Muscle of arm (tissue), 12 donors: ENCODE data around the gene ZNF804B. TPM values are rescaled to one million over a fixed set of nuclear protein-coding genes. Genes with fewer than 3 reads are reported as not detected.

ENCODE experiments used
- DNase-seq: peaks from one replicate; pipeline ENCODE4 v3.0.0-alpha.2; 2013
- polyA plus RNA-seq, 12 donors: library from polyadenylated mRNA; unstranded; fragments of 120-200 nt; gene quantifications; one replicate each; pipeline ENCODE4 v1.2.1, GENCODE V29; 2013; ENCODE audit not compliant: insufficient read length in 12 of 12

Gene ZNF804B
- polyA plus RNA-seq, 12 donors = 0.04 to 0.33 (median 0.05) TPM; not detected in 9

DNA sequence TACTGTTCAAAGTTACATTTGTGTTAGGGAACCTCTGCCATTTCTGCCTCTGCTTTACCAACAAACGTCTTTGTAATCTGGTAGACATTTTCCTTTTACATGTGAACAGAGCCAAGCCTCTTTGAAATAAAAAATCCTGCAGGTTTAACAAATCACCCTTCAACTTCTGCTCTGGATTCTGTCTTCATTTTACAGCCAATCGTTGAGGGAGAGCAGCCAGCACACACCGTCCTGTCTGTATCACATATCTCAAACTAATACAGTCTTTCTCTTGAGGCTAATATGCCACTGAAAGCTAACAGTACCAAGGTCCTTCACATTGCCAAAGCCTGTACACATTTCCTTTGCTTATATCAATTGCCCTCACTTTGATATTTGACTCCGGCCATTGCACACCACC lies 504.6 kb downstream of the ZNF804B start:
- DNase-seq = no peak

DNA sequence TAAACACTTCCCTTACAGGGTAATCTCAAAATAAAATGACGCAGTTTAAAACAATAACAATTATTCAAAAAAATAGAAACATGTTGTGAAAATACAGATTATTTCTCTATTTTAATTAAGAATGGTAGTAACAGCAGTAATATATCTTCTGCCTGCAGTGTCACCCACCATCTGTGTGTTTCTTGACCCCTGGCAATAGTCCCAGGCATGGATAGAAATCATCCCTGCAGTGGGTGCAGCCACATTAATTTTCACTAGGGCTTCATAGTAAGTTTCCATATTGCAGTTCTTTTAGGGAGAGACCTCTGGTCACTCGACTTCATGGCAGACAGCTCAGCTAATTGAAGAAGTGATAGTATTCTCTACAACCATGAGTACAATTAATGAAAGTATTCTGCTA lies 506.1 kb downstream of the ZNF804B start:
- DNase-seq = peak; percentile 2

DNA sequence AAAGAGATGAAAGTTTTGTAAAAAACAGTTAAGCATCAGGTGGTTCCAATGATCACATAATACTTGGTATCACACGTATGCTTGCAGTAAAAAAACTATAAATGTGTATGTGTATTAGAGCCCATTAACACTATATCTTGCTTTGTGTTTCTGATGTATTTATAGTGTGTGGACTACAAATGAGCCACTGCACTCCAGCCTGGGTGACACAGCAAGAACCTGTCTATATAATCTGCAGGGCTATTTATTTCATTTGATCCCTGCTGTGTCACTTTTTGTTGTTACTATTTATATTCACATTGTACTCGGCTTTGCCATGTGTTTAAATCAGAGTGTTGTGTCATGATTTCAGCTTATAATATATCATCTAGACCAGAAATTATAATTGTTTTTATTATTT lies 523.8 kb downstream of the ZNF804B start:
- no peak for DNase-seq

DNA sequence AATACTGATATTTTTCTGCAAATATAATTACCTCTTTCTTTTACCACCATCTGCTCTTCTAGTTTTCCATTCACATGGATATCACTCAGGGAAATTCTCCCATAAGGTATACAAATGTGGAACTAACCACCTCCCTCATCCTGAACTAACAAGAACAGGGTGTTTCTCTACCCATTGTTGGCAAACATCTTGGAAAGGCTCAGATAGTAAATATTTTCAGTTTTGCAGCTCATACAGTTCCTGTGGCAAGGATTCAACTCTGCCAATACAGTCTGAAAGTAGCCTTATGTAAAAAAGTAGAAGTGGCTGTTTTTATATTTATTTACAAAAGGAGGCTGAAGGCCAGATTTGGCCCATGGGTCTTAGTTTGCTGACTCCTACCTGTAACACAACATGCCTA lies 549.0 kb downstream of the ZNF804B start:
- peak; percentile 4 for DNase-seq

DNA sequence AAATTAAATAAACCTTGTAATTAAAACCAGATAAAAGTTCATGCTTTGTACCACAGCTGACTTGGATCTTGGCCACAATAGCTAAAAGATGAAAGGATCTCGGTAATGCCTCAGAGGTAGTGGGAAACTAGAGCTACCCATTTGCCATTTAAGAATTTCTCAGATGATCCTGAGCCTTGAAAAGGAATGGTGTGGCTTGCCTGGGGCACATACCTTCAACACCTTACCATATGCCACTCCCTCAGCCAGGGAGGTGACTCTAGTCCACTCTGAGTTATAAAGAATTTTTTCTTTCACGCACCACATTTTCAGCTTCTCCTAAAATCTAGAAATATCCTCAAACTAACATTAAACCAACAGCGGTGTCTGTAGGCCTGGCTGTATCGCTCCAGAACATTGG lies 552.4 kb downstream of the ZNF804B start:
- DNase-seq = no peak

DNA sequence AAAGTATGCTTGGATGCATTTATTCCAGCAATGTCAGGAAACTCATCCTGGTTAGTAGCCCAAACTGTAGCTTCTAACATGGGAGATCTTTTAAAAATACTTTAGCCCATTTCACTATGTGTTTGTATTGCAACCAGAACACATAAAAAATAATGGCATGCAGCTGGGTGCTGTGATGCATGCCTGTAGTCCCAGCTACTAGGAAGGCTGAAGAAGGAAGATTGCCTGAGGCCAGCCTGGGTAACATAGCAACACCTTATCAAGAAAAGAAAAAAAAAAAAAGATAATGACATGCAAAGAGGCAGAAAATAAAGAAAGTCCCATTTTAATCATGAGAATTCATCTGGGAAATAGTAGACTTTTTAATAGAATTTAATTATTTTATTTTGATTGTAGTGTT lies 553.1 kb downstream of the ZNF804B start:
- DNase-seq = no peak

DNA sequence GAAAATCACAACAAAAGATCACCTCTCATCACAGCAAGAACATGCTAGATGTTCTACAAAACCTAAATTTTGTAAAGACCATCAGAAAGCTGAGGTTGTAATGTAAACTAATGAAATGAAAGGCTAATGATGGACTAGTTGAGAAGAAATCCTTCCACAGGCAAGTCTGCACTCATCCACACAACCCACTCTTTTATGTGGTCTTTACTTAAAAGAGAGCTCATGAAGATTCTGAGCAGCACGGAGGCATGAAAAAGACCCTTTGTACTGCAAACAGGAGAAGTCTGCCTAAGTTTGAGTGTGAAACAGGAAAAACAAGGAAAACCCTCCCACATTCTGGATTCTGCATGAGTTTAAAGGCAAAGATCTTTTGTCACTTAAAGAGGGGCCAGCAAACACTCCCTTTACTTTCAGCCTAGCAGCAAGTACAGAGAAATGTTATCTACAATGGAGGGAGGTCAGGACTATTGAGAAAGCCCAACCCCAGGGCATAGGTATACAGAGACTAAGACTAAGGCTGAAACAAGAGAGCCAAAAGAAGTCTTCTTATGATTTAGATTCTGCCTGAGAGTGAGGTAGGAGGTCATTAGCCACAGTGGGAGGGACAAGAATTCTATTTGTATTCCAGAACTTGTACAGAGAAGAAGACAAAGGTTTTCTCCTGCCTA lies 557.2 kb downstream of the ZNF804B start:
- no peak for DNase-seq

DNA sequence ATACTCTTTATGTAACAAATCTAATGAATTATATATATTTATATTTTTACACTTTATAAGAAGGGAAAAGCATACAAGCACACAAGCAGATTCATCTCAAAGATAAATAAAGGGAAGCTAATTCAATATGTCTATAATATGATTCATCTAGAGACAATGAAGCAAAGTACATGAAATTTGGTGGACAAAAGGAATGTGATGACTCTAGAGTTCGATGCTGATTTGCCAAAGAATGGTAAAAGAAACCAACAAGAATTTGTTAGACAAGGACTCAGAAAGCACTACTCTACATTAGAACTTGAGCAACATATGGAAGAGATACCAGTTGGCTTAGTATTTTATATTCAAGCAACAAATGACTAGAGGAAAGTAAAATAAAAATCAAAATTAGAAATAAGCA lies 572.5 kb downstream of the ZNF804B start:
- DNase-seq = no peak

DNA sequence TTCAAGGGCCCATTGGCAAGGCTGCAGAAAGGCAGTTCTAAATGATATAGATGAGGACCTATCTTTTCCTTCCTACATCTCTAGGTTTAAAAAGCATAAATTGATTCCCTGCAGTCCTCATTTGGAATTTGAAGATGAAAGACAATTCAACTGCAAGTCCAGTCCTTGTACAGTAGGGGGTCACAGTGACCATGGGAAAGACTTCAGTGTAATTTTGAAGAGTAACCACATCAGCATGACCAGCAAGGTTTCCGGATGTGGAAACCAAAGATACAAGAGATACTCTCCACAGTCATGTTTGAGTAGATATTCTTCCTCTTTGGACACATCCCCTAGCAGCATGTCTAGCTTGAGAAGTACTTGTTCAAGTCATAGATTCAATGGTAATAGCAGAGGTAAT lies 575.3 kb downstream of the ZNF804B start:
- DNase-seq = no peak

DNA sequence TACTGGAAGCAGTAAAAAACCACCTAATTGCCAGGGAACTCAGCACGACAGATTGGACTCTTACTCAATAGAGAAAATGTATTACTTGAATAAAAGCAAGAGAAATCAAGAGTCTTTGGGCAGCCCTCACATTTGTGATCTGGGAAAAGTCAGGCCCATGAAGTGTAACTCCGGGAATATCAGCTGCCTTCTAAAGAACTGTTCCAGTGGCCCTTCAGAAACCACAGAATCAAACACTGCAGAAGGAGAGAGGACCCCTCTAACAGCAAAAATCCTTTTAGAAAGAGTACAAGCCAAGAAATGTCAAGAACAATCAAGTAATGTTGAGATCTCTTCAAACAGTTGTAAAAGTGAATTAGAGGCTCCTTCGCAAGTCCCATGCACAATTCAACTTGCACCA lies 576.0 kb downstream of the ZNF804B start:
- no peak for DNase-seq

DNA sequence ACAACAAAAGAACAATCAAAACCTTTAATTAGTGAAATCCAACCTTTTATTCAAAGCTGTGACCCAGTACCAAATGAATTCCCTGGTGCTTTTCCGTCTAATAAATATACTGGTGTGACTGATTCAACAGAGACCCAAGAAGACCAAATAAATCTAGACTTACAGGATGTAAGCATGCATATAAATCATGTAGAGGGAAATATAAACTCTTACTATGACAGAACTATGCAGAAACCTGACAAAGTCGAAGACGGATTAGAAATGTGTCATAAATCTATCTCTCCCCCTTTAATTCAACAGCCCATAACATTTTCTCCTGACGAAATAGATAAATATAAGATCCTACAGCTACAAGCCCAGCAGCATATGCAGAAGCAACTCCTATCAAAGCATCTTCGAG lies 576.6 kb downstream of the ZNF804B start:
- no peak for DNase-seq

DNA sequence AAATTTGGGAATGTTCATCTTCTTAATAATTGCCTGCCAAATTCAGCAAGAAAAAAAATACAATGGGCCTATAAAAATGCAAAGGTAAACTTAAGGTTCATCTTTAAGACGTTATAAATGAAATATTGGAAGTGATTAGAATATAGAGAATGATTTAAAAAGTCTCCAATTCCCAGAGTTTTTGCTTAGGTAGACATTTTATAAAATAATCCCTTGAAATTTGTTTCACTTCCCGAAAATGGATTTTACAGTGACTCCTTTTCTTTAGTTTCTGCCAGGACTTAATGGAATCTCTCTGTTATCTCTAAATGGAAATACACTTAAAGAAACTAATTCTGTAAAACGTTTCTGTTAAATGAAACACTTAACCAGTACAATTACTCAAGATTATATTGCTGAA lies 580.2 kb downstream of the ZNF804B start:
- DNase-seq = no peak

DNA sequence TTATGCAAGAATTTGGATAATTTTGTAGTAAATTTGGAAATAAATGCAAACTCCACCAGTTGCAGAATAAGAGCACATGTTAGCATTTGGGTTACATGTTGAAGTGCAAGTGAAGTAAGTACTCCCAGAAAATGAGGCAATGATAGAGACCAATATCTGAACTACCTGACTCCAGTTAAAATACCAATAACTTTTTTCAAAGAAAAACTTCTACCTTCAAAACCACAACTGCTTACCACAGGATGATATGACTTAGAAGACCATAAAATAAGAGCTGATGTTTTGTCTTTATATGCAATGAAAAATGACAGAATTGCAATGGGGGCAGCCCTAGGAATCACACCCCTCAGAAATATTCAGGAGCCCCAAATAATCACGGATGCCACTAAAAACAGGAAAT lies 597.6 kb downstream of the ZNF804B start:
- DNase-seq = no peak

DNA sequence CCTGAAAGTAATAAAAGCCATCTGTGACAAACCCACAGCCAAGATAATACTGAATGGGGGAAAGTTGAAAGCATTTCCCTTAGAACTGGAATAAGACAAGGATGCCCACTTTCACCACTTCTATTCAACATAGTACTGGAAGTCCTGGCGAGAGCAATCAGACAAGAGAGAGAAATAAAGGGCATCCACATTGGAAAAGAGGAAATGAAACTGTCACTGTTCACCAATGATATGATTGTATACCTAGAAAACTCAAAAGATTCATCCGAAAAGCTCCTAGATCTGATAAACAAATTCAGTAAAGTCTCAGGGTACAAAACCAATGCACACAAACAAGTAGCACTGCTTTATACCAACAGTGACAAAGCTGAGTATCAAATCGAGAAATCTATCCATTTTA lies 617.7 kb downstream of the ZNF804B start:
- no peak for DNase-seq

DNA sequence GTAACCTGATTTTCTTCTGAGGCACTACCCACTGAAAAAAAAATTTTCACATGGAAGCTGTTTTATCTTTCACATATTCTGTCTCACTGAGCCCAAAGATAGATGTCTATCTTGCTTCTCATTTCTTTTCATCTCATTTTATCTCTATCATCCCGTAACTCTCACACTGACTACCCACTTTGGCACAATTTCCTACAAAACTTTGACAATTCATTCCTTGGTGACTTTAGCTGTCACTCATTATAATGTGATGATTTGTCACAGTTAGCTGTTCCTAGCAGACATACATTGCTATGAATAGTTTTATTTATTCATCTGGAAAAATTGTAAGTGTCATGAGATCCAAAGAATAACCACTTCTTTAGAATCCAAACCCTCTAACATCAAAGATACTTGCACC lies 625.9 kb downstream of the ZNF804B start:
- DNase-seq = no peak

Other genes with a start within 250 kb of the ZNF804B start
- not detected for gene TEX47, start 36.0 kb downstream of the ZNF804B start, polyA plus RNA-seq